Measurements from ENCODE around the gene USP14. TPM values are rescaled to one million over a fixed set of nuclear protein-coding genes. Genes with fewer than 3 reads are reported as not detected.

Gene USP14
- total RNA-seq, 2 donors from 2014 or later: 18.0 to 21.5 TPM

GRCh38 chr18:253121-253520 lies 94.8 kb downstream of the USP14 start:
- H3K27ac ChIP-seq: no peak overlapping the region
- peaks cover 88% of the 10 kb centered on the region for H3K36me3 ChIP-seq

GRCh38 chr18:255171-255570 lies 96.8 kb downstream of the USP14 start:
- Histone ChIP-seq H3K36me3 (peaks cover 83% of the 10 kb centered on the region), H3K4me3 (no peak overlapping the region), H3K27ac (no peak overlapping the region), H3K27me3 (no peaks in the 10 kb centered on the region), H3K9me3 (no peaks in the 10 kb centered on the region), H3K4me1 (no peaks in the 10 kb centered on the region)
- TF ChIP-seq CTCF (IDR thresholded peaks at IDR 0.05): no peak
- DNase-seq (ENCODE audit: low spot score): no peak

More at GRCh38 chr18:253121-253520, 94.8 kb downstream of the USP14 start:
- no peaks in the 10 kb centered on the region for H3K9me3 ChIP-seq
- no peak for DNase-seq (ENCODE audit: low spot score)
- no peaks in the 10 kb centered on the region for H3K4me1 ChIP-seq
- no peaks in the 10 kb centered on the region for H3K27me3 ChIP-seq
- TF ChIP-seq CTCF (IDR thresholded peaks at IDR 0.05): no peak
- no peak overlapping the region for H3K4me3 ChIP-seq

- Histone ChIP-seq H3K36me3 (peaks cover 54% of the 10 kb centered on the region), H3K27ac (no peak overlapping the region), H3K4me1 (no peaks in the 10 kb centered on the region), H3K27me3 (no peaks in the 10 kb centered on the region), H3K4me3 (no peak overlapping the region), H3K9me3 (no peaks in the 10 kb centered on the region)
- no peak for DNase-seq (ENCODE audit: low spot score)
- no peak for TF ChIP-seq CTCF (IDR thresholded peaks at IDR 0.05)
Observed at GRCh38 chr18:260547-260946, 102.2 kb downstream of the USP14 start.

GRCh38 chr18:261398-262073 lies 103.2 kb downstream of the USP14 start:
- H3K27me3 ChIP-seq: no peaks in the 10 kb centered on the region
- peaks cover 0 to 5% of the 10 kb centered on the region in 2 donors for H3K4me1 ChIP-seq
- peaks cover 44% of the 10 kb centered on the region for H3K36me3 ChIP-seq
- DNase-seq (ENCODE audit: low spot score): no peak
- H3K9me3 ChIP-seq: no peaks in the 10 kb centered on the region
- no peak overlapping the region for H3K4me3 ChIP-seq
- no peak overlapping the region for H3K27ac ChIP-seq
- TF ChIP-seq CTCF (IDR thresholded peaks at IDR 0.05): no peak

Small RNA genes lying within 50 kb of the gene (microRNA-seq; reads per million reads assigned to microRNA genes)
- gene MIR8078 (ENCODE audit: borderline number of aligned reads in 2 of 2, borderline replicate concordance in 1 of 2): 0 reads per million in 2 donors

Other genes starting within 250 kb of the USP14 start
- not detected for gene TUBB8B, start 108.9 kb upstream of the USP14 start, total RNA-seq
- gene THOC1, start 109.5 kb downstream of the USP14 start, total RNA-seq: 10 to 100 TPM in 1 of 2 donors, 1 to 10 TPM in 1; 8.9 to 11.4 TPM